WTC11 (cell line): ENCODE results near the gene CHSY3. TPM values are rescaled to one million over a fixed set of nuclear protein-coding genes. Genes with fewer than 3 reads are reported as not detected.

ENCODE experiments used
- ATAC-seq: fragments of 200-7000 bp; cut with Tn5 transposase; 2 replicates; pipeline ENCODE4 v1.10.0; 2021; ENCODE audit warnings: mild to moderate bottlenecking, moderate library complexity
- CTCF ChIA-PET: fragments of 300-600 bp; sonication (Branson Sonifier 250); formaldehyde crosslinking; loops from one replicate; lab custom pipeline; 2021; ENCODE audit warnings: antibody characterized with exemption; lab: Charles Lee
- POLR2A ChIA-PET: fragments of 350-600 bp; sonication (Branson Sonifier 250); formaldehyde crosslinking; loops from one replicate; lab custom pipeline; 2021; ENCODE audit warnings: antibody characterized with exemption; lab: Charles Lee
- DNase-seq: peaks from one replicate; pipeline ENCODE4 v3.0.0; 2021; ENCODE audit warnings: low spot score
- H3K27ac Mint-ChIP-seq: 2 replicates; pipeline ENCODE4 v1.8.0; 2021; ENCODE audit warnings: mixed read lengths
- H3K27me3 Mint-ChIP-seq: 2 replicates; pipeline ENCODE4 v1.8.0; 2021; ENCODE audit warnings: low read depth, mild to moderate bottlenecking, moderate library complexity, mixed read lengths
- H3K36me3 Mint-ChIP-seq: 2 replicates; pipeline ENCODE4 v1.8.0; 2021; ENCODE audit warnings: mixed read lengths
- H3K4me1 Mint-ChIP-seq: 2 replicates; pipeline ENCODE4 v1.8.0; 2022; ENCODE audit warnings: mixed read lengths
- H3K4me3 Mint-ChIP-seq: 2 replicates; pipeline ENCODE4 v1.8.0; 2021; ENCODE audit warnings: mild to moderate bottlenecking, moderate library complexity, mixed read lengths
- H3K9me3 Mint-ChIP-seq: 2 replicates; pipeline ENCODE4 v1.8.0; 2021; ENCODE audit warnings: mixed read lengths
- FOXK1 ChIP-seq: sonication (generic); formaldehyde crosslinking; IDR thresholded peaks from 2 replicates; pipeline ENCODE4 v1.8.0; 2022; ENCODE audit warnings: mild to moderate bottlenecking, moderate library complexity, missing genetic modification reagents
- FOXP1 ChIP-seq: sonication (generic); formaldehyde crosslinking; IDR thresholded peaks from 2 replicates; pipeline ENCODE4 v1.8.0; 2022; ENCODE audit warnings: missing genetic modification reagents, mild to moderate bottlenecking, moderate library complexity, borderline replicate concordance
- HMGXB4 ChIP-seq: sonication (generic); formaldehyde crosslinking; IDR thresholded peaks from 2 replicates; pipeline ENCODE4 v1.8.1; 2023; ENCODE audit warnings: mild to moderate bottlenecking, moderate library complexity, missing genetic modification reagents
- IRF2 ChIP-seq: sonication (generic); formaldehyde crosslinking; IDR thresholded peaks from 2 replicates; pipeline ENCODE4 v1.8.0; 2022; ENCODE audit warnings: low read depth, missing genetic modification reagents, borderline replicate concordance
- NR2C2 ChIP-seq: sonication (generic); formaldehyde crosslinking; IDR thresholded peaks from 2 replicates; pipeline ENCODE4 v1.8.0; 2022; ENCODE audit warnings: mild to moderate bottlenecking, missing genetic modification reagents
- PRDM15 ChIP-seq: sonication (generic); formaldehyde crosslinking; IDR thresholded peaks from 2 replicates; pipeline ENCODE4 v1.8.0; 2022; ENCODE audit warnings: missing genetic modification reagents
- SMAD3 ChIP-seq: sonication (generic); formaldehyde crosslinking; IDR thresholded peaks from 2 replicates; pipeline ENCODE4 v1.8.0; 2022; ENCODE audit warnings: missing genetic modification reagents, mild to moderate bottlenecking, borderline replicate concordance
- ZNF317 ChIP-seq: sonication (generic); formaldehyde crosslinking; IDR thresholded peaks from 2 replicates; pipeline ENCODE4 v1.8.1; 2023; ENCODE audit warnings: low read depth, mild to moderate bottlenecking, moderate library complexity, missing genetic modification reagents, borderline replicate concordance
- total RNA-seq: library from RNA; stranded (reverse); gene quantifications from 3 replicates; pipeline ENCODE4 v1.2.3, GENCODE V29; 2021
- TF ChIP-seq, protein P1 (sequence below): sonication (generic); formaldehyde crosslinking; IDR thresholded peaks from 2 replicates; pipeline ENCODE4 v1.8.1; 2022; ENCODE audit warnings: mild to moderate bottlenecking, moderate library complexity, missing genetic modification reagents
- TF ChIP-seq, protein P2 (sequence below): sonication (generic); formaldehyde crosslinking; conservative IDR thresholded peaks from 2 replicates; pipeline ENCODE4 v1.8.1; 2022; ENCODE audit warnings: mild to moderate bottlenecking, missing genetic modification reagents
- TF ChIP-seq, protein P3 (sequence below): sonication (generic); formaldehyde crosslinking; IDR thresholded peaks from 2 replicates; pipeline ENCODE4 v1.8.0; 2022; ENCODE audit warnings: mild to moderate bottlenecking, missing genetic modification reagents
- TF ChIP-seq, protein P4 (sequence below): sonication (generic); formaldehyde crosslinking; IDR thresholded peaks from 2 replicates; pipeline ENCODE4 v1.8.1; 2022; ENCODE audit warnings: low read depth, mild to moderate bottlenecking, moderate library complexity, missing genetic modification reagents, borderline replicate concordance
- TF ChIP-seq, protein P5 (sequence below): fragments of 200-600 bp; IDR thresholded peaks from 2 replicates; pipeline ENCODE4 v1.8.0; 2022; ENCODE audit warnings: antibody characterized with exemption
- TF ChIP-seq, protein P6 (sequence below): sonication (generic); formaldehyde crosslinking; IDR thresholded peaks from 2 replicates; pipeline ENCODE4 v1.8.0; 2023; ENCODE audit warnings: mild to moderate bottlenecking, missing genetic modification reagents

The CHSY3 gene
- total RNA-seq, 1 experiment from 2014 or later: 0.98 TPM

DNA sequence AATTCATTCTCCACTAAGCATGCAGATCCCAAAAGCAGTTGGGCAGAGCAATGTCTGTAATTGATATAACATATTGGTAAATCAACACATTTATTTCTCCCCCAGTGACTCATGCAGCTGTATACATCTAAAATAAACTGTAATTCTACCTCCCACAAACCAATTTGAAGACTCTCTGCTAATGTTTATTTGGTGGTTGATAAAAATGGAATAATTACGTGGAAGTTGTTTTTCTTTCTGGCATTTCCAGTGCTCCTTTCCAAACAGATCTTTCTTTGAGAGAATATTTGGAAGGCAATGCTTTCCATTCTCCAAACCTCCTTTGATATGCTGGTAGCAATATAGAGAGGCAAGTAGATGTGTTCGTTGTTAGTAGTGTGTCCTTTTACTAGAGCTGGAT, 194.7 kb downstream of the CHSY3 start (continued):
- TF ChIP-seq, protein P1, sequence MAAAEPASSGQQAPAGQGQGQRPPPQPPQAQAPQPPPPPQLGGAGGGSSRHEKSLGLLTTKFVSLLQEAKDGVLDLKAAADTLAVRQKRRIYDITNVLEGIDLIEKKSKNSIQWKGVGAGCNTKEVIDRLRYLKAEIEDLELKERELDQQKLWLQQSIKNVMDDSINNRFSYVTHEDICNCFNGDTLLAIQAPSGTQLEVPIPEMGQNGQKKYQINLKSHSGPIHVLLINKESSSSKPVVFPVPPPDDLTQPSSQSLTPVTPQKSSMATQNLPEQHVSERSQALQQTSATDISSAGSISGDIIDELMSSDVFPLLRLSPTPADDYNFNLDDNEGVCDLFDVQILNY (CRISPR knock-in tag): no peak

- H3K4me1 Mint-ChIP-seq: no peaks in the 10 kb centered on the region
- ChIA-PET CTCF (no interaction called here), POLR2A (no interaction called here)
- TF ChIP-seq ZNF317 (no peak), NR2C2 (CRISPR knock-in tag) (no peak), FOXK1 (CRISPR knock-in tag) (no peak), IRF2 (CRISPR knock-in tag) (no peak), FOXP1 (CRISPR knock-in tag) (no peak), PRDM15 (no peak), SMAD3 (CRISPR knock-in tag) (no peak)
- TF ChIP-seq, protein P2, sequence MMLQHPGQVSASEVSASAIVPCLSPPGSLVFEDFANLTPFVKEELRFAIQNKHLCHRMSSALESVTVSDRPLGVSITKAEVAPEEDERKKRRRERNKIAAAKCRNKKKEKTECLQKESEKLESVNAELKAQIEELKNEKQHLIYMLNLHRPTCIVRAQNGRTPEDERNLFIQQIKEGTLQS (CRISPR knock-in tag): no peak
- TF ChIP-seq, protein P3, sequence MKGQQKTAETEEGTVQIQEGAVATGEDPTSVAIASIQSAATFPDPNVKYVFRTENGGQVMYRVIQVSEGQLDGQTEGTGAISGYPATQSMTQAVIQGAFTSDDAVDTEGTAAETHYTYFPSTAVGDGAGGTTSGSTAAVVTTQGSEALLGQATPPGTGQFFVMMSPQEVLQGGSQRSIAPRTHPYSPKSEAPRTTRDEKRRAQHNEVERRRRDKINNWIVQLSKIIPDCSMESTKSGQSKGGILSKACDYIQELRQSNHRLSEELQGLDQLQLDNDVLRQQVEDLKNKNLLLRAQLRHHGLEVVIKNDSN (CRISPR knock-in tag): no peak
- H3K27me3 Mint-ChIP-seq: no peaks in the 10 kb centered on the region
- H3K36me3 Mint-ChIP-seq: no peaks in the 10 kb centered on the region
- H3K9me3 Mint-ChIP-seq: no peaks in the 10 kb centered on the region
- ATAC-seq: no peak
- H3K4me3 Mint-ChIP-seq: no peak overlapping the region
- DNase-seq: no peak
- H3K27ac Mint-ChIP-seq: no peak overlapping the region
Measured at GRCh38 chr5:130102375-130102774, 198.1 kb downstream of the CHSY3 start.

- Mint-ChIP-seq H3K4me3 (no peak overlapping the region), H3K36me3 (no peaks in the 10 kb centered on the region), H3K9me3 (no peaks in the 10 kb centered on the region), H3K27ac (no peak overlapping the region), H3K27me3 (no peaks in the 10 kb centered on the region), H3K4me1 (no peaks in the 10 kb centered on the region)
- POLR2A ChIA-PET: no interaction called here
- no peak for ATAC-seq
- CTCF ChIA-PET: no interaction called here
- no peak for DNase-seq
- TF ChIP-seq, protein P4, sequence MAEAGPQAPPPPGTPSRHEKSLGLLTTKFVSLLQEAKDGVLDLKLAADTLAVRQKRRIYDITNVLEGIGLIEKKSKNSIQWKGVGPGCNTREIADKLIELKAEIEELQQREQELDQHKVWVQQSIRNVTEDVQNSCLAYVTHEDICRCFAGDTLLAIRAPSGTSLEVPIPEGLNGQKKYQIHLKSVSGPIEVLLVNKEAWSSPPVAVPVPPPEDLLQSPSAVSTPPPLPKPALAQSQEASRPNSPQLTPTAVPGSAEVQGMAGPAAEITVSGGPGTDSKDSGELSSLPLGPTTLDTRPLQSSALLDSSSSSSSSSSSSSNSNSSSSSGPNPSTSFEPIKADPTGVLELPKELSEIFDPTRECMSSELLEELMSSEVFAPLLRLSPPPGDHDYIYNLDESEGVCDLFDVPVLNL (CRISPR knock-in tag): no peak
- no peak for TF ChIP-seq PRDM15
- TF ChIP-seq, protein P5, sequence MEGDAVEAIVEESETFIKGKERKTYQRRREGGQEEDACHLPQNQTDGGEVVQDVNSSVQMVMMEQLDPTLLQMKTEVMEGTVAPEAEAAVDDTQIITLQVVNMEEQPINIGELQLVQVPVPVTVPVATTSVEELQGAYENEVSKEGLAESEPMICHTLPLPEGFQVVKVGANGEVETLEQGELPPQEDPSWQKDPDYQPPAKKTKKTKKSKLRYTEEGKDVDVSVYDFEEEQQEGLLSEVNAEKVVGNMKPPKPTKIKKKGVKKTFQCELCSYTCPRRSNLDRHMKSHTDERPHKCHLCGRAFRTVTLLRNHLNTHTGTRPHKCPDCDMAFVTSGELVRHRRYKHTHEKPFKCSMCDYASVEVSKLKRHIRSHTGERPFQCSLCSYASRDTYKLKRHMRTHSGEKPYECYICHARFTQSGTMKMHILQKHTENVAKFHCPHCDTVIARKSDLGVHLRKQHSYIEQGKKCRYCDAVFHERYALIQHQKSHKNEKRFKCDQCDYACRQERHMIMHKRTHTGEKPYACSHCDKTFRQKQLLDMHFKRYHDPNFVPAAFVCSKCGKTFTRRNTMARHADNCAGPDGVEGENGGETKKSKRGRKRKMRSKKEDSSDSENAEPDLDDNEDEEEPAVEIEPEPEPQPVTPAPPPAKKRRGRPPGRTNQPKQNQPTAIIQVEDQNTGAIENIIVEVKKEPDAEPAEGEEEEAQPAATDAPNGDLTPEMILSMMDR: no peak
- TF ChIP-seq, protein P6, sequence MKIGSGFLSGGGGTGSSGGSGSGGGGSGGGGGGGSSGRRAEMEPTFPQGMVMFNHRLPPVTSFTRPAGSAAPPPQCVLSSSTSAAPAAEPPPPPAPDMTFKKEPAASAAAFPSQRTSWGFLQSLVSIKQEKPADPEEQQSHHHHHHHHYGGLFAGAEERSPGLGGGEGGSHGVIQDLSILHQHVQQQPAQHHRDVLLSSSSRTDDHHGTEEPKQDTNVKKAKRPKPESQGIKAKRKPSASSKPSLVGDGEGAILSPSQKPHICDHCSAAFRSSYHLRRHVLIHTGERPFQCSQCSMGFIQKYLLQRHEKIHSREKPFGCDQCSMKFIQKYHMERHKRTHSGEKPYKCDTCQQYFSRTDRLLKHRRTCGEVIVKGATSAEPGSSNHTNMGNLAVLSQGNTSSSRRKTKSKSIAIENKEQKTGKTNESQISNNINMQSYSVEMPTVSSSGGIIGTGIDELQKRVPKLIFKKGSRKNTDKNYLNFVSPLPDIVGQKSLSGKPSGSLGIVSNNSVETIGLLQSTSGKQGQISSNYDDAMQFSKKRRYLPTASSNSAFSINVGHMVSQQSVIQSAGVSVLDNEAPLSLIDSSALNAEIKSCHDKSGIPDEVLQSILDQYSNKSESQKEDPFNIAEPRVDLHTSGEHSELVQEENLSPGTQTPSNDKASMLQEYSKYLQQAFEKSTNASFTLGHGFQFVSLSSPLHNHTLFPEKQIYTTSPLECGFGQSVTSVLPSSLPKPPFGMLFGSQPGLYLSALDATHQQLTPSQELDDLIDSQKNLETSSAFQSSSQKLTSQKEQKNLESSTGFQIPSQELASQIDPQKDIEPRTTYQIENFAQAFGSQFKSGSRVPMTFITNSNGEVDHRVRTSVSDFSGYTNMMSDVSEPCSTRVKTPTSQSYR (CRISPR knock-in tag): no peak
- TF ChIP-seq HMGXB4 (CRISPR knock-in tag): no peak
Measured at GRCh38 chr5:130102960-130103359, 198.7 kb downstream of the CHSY3 start.
